ENCODE measurements around the gene RHOG.

GRCh38 chr11:3810951-3811350, 29.8 kb downstream of the RHOG start:
- TF ChIP-seq POLR2A (IDR thresholded peaks at IDR 0.05) (no peak), EP300 (IDR thresholded peaks at IDR 0.05) (no peak), CTCF (IDR thresholded peaks at IDR 0.05) (no peak)

Measured in stomach (tissue), 4 donors.